SU-DHL-6 (cell line): ENCODE results near the gene SLC4A7.

ENCODE experiments used
- CTCF ChIP-seq: fragments of 200-600 bp; sonication (generic); IDR thresholded peaks from one replicate; pipeline ENCODE4 v1.5.1; 2017; ENCODE audit warnings: antibody characterized with exemption, mild to moderate bottlenecking, low read length, moderate library complexity; ENCODE audit not compliant: insufficient read depth, poor library complexity, severe bottlenecking
- EZH2phosphoT487 ChIP-seq: fragments of 200-600 bp; sonication (generic), shearing (Covaris generic); conservative IDR thresholded peaks from 2 replicates; pipeline ENCODE4 v1.6.1; 2018; ENCODE audit warnings: mild to moderate bottlenecking, antibody characterized with exemption, low read length, moderate library complexity, mixed read lengths

- TF ChIP-seq CTCF (no peak), EZH2phosphoT487 (no peak)
These were observed 92.4 kb downstream of the SLC4A7 start for GRCh38 chr3:27391796-27392195.
